ENCODE results near the gene DTX3.

GRCh38 chr12:57611108-57611826, 6.6 kb downstream of the DTX3 start, which contains the start of gene ARHGEF25:
- TF ChIP-seq CTCF (IDR thresholded peaks at IDR 0.05): peak; percentile 2
- TF ChIP-seq EZH2 (IDR thresholded peaks at IDR 0.05): no peak
- no peak for TF ChIP-seq EZH2phosphoT487 (IDR thresholded peaks at IDR 0.05)
